Measurements from ENCODE around the gene USPL1.

DNA sequence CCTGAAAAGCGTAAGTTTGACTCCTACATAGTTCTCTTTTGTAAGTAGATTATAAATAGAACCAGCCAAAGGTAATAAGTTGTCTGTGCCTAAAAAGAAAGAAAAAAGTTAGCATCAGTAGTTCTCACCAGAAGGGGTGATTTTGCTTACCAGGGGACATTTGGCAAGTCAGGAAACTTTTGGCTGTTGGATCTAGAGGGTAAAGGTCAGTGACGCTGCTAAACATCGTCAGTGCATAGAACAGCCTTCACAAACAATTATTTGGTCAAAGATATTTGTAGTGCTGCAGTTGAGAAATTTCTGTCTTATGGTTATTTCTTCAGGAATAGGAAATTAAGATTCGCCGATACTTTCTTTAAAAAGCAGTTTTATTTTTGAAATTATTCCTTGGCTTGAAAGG is 2.0 kb downstream of the USPL1 start:
- TF ChIP-seq, protein P1, sequence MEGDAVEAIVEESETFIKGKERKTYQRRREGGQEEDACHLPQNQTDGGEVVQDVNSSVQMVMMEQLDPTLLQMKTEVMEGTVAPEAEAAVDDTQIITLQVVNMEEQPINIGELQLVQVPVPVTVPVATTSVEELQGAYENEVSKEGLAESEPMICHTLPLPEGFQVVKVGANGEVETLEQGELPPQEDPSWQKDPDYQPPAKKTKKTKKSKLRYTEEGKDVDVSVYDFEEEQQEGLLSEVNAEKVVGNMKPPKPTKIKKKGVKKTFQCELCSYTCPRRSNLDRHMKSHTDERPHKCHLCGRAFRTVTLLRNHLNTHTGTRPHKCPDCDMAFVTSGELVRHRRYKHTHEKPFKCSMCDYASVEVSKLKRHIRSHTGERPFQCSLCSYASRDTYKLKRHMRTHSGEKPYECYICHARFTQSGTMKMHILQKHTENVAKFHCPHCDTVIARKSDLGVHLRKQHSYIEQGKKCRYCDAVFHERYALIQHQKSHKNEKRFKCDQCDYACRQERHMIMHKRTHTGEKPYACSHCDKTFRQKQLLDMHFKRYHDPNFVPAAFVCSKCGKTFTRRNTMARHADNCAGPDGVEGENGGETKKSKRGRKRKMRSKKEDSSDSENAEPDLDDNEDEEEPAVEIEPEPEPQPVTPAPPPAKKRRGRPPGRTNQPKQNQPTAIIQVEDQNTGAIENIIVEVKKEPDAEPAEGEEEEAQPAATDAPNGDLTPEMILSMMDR (IDR thresholded peaks at IDR 0.05 in 4 of 5, conservative IDR thresholded peaks at IDR 0.05 in 1 of 5) = no peak
- TF ChIP-seq POLR2A (IDR thresholded peaks at IDR 0.05) = no peak
